Stimulated activated naive CD8-positive, alpha-beta T cell treated with anti-CD3 and anti-CD28 coated beads, Interleukin-15, Interleukin-2, amounts not matched to agents 100 ng/mL and 50 ng/mL, for 24 hours (primary cell): Measurements from ENCODE around the gene SLC22A2.

Experiments used
- H3K27ac Mint-ChIP-seq: one replicate; pipeline ENCODE4 v1.8.0; 2021; ENCODE audit warnings: mild to moderate bottlenecking, mixed read lengths
- H3K27me3 Mint-ChIP-seq: one replicate; pipeline ENCODE4 v1.8.0; 2021; ENCODE audit warnings: mixed read lengths
- H3K36me3 Mint-ChIP-seq: one replicate; pipeline ENCODE4 v1.8.0; 2021; ENCODE audit warnings: low read depth, mixed read lengths
- H3K4me1 Mint-ChIP-seq: one replicate; pipeline ENCODE4 v1.8.0; 2021; ENCODE audit warnings: low read depth, mixed read lengths
- H3K4me3 Mint-ChIP-seq: one replicate; pipeline ENCODE4 v1.8.0; 2021; ENCODE audit warnings: mild to moderate bottlenecking, mixed read lengths
- H3K9me3 Mint-ChIP-seq: one replicate; pipeline ENCODE4 v1.8.0; 2021; ENCODE audit warnings: mixed read lengths

Gene SLC22A2

GRCh38 chr6:160264061-160264612 lies 5.5 kb upstream of the SLC22A2 start:
- no peak overlapping the region for H3K4me3 Mint-ChIP-seq
- H3K36me3 Mint-ChIP-seq: no peaks in the 10 kb centered on the region
- H3K27me3 Mint-ChIP-seq: no peaks in the 10 kb centered on the region

GRCh38 chr6:160263196-160263939 lies 4.7 kb upstream of the SLC22A2 start:
- no peaks in the 10 kb centered on the region for H3K36me3 Mint-ChIP-seq
- peaks cover 7% of the 10 kb centered on the region for H3K4me1 Mint-ChIP-seq
- no peaks in the 10 kb centered on the region for H3K9me3 Mint-ChIP-seq
- H3K4me3 Mint-ChIP-seq: no peak overlapping the region
- no peak overlapping the region for H3K27ac Mint-ChIP-seq
- H3K27me3 Mint-ChIP-seq: no peaks in the 10 kb centered on the region

More at GRCh38 chr6:160264061-160264612, 5.5 kb upstream of the SLC22A2 start:
- no peaks in the 10 kb centered on the region for H3K9me3 Mint-ChIP-seq
- peaks cover 7% of the 10 kb centered on the region for H3K4me1 Mint-ChIP-seq
- H3K27ac Mint-ChIP-seq: no peak overlapping the region

GRCh38 chr6:160261991-160262680 lies 3.5 kb upstream of the SLC22A2 start:
- Mint-ChIP-seq H3K4me3 (no peak overlapping the region), H3K27me3 (no peaks in the 10 kb centered on the region), H3K4me1 (peaks cover 7% of the 10 kb centered on the region), H3K9me3 (no peaks in the 10 kb centered on the region), H3K36me3 (no peaks in the 10 kb centered on the region), H3K27ac (no peak overlapping the region)

- Mint-ChIP-seq H3K27ac (no peak overlapping the region), H3K4me3 (no peak overlapping the region), H3K27me3 (no peaks in the 10 kb centered on the region)
Measured at GRCh38 chr6:160260803-160261450, 2.3 kb upstream of the SLC22A2 start.

GRCh38 chr6:160260367-160260766 lies 1.7 kb upstream of the SLC22A2 start:
- no peaks in the 10 kb centered on the region for H3K9me3 Mint-ChIP-seq
- no peaks in the 10 kb centered on the region for H3K27me3 Mint-ChIP-seq
- H3K36me3 Mint-ChIP-seq: no peaks in the 10 kb centered on the region
- H3K27ac Mint-ChIP-seq: no peak overlapping the region
- H3K4me3 Mint-ChIP-seq: no peak overlapping the region
- no peaks in the 10 kb centered on the region for H3K4me1 Mint-ChIP-seq

More at GRCh38 chr6:160260803-160261450, 2.3 kb upstream of the SLC22A2 start:
- H3K36me3 Mint-ChIP-seq: no peaks in the 10 kb centered on the region
- no peaks in the 10 kb centered on the region for H3K9me3 Mint-ChIP-seq
- H3K4me1 Mint-ChIP-seq: peaks cover 2% of the 10 kb centered on the region

GRCh38 chr6:160259598-160259997 lies 977 bp upstream of the SLC22A2 start:
- Mint-ChIP-seq H3K27me3 (peaks cover 4% of the 10 kb centered on the region), H3K27ac (no peak overlapping the region), H3K4me1 (no peaks in the 10 kb centered on the region), H3K9me3 (no peaks in the 10 kb centered on the region), H3K36me3 (no peaks in the 10 kb centered on the region), H3K4me3 (no peak overlapping the region)

GRCh38 chr6:160259143-160259425 lies 463 bp upstream of the SLC22A2 start:
- H3K9me3 Mint-ChIP-seq: no peaks in the 10 kb centered on the region
- no peaks in the 10 kb centered on the region for H3K36me3 Mint-ChIP-seq
- H3K4me1 Mint-ChIP-seq: no peaks in the 10 kb centered on the region
- peaks cover 8% of the 10 kb centered on the region for H3K27me3 Mint-ChIP-seq
- H3K4me3 Mint-ChIP-seq: no peak overlapping the region
- H3K27ac Mint-ChIP-seq: no peak overlapping the region

GRCh38 chr6:160256445-160256844 lies 2.2 kb downstream of the SLC22A2 start:
- peaks cover 13% of the 10 kb centered on the region for H3K27me3 Mint-ChIP-seq
- H3K27ac Mint-ChIP-seq: no peak overlapping the region
- no peaks in the 10 kb centered on the region for H3K4me1 Mint-ChIP-seq
- H3K36me3 Mint-ChIP-seq: no peaks in the 10 kb centered on the region
- no peaks in the 10 kb centered on the region for H3K9me3 Mint-ChIP-seq
- no peak overlapping the region for H3K4me3 Mint-ChIP-seq

- Mint-ChIP-seq H3K9me3 (no peaks in the 10 kb centered on the region), H3K4me1 (no peaks in the 10 kb centered on the region), H3K27me3 (peaks cover 17% of the 10 kb centered on the region), H3K27ac (no peak overlapping the region), H3K36me3 (no peaks in the 10 kb centered on the region), H3K4me3 (no peak overlapping the region)
Measured at GRCh38 chr6:160254467-160255312, 3.9 kb downstream of the SLC22A2 start.

- Mint-ChIP-seq H3K4me1 (peaks cover 3% of the 10 kb centered on the region), H3K36me3 (no peaks in the 10 kb centered on the region), H3K27me3 (peaks cover 17% of the 10 kb centered on the region), H3K9me3 (no peaks in the 10 kb centered on the region), H3K27ac (no peak overlapping the region), H3K4me3 (no peak overlapping the region)
Measured at GRCh38 chr6:160253714-160254113, 4.9 kb downstream of the SLC22A2 start.

GRCh38 chr6:160253292-160253691 lies 5.3 kb downstream of the SLC22A2 start:
- Mint-ChIP-seq H3K27me3 (peaks cover 17% of the 10 kb centered on the region), H3K4me3 (no peak overlapping the region), H3K4me1 (peaks cover 5% of the 10 kb centered on the region), H3K27ac (no peak overlapping the region), H3K9me3 (no peaks in the 10 kb centered on the region), H3K36me3 (no peaks in the 10 kb centered on the region)

- Mint-ChIP-seq H3K36me3 (no peaks in the 10 kb centered on the region), H3K9me3 (no peaks in the 10 kb centered on the region), H3K27me3 (peaks cover 24% of the 10 kb centered on the region), H3K4me3 (no peak overlapping the region), H3K27ac (no peak overlapping the region), H3K4me1 (peaks cover 5% of the 10 kb centered on the region)
Measured at GRCh38 chr6:160252073-160252813, 6.4 kb downstream of the SLC22A2 start.

GRCh38 chr6:160249671-160250070 lies 8.9 kb downstream of the SLC22A2 start:
- Mint-ChIP-seq H3K9me3 (no peaks in the 10 kb centered on the region), H3K4me3 (no peak overlapping the region), H3K4me1 (peaks cover 5% of the 10 kb centered on the region), H3K36me3 (no peaks in the 10 kb centered on the region), H3K27ac (no peak overlapping the region), H3K27me3 (peaks cover 20% of the 10 kb centered on the region)

- Mint-ChIP-seq H3K9me3 (no peaks in the 10 kb centered on the region), H3K27me3 (peaks cover 16% of the 10 kb centered on the region), H3K36me3 (no peaks in the 10 kb centered on the region), H3K27ac (no peak overlapping the region), H3K4me3 (no peak overlapping the region), H3K4me1 (peaks cover 5% of the 10 kb centered on the region)
Measured at GRCh38 chr6:160248538-160248937, 10.1 kb downstream of the SLC22A2 start.
